ENCODE measurements around the gene ZFYVE26. TPM values are rescaled to one million over a fixed set of nuclear protein-coding genes. Genes with fewer than 3 reads are reported as not detected.

ZFYVE26 gene
- total and polyA plus RNA-seq, 2 donors (not counting 1 experiment from before 2014, with no cell fraction given): 10.9 to 46.3 TPM

GRCh38 chr14:67800743-67801142 is 15.6 kb downstream of the ZFYVE26 start:
- no peaks in the 10 kb centered on the region for H4K20me1 ChIP-seq (ENCODE audit: control insufficient read depth, insufficient read depth, low read length, poor library complexity, severe bottlenecking)
- no peaks in the 10 kb centered on the region for H3K4me1 Mint-ChIP-seq
- no peaks in the 10 kb centered on the region for H3K27me3 ChIP-seq (replicated peaks in 1 of 4; ENCODE audit: control extremely low read depth in 1 of 4, control insufficient read depth in 3 of 4, insufficient read depth in 4 of 4, low read length in 3 of 4)
- H3K36me3 ChIP-seq (replicated peaks in 1 of 2; ENCODE audit: control extremely low read depth in 1 of 2, control insufficient read depth in 1 of 2, extremely low read depth in 1 of 2, insufficient read depth in 2 of 2, low read length in 1 of 2): peaks cover 3 to 78% of the 10 kb centered on the region in 2 experiments
- H3K4me2 ChIP-seq (replicated peaks; ENCODE audit: low read depth, low read length, poor library complexity, severe bottlenecking): no peak overlapping the region
- no peak overlapping the region for H3K27ac Mint-ChIP-seq
- H3K27me3 Mint-ChIP-seq: no peaks in the 10 kb centered on the region
- no peak overlapping the region for H3K4me3 ChIP-seq (ENCODE audit: control extremely low read depth in 1 of 5, extremely low read depth in 1 of 5, insufficient read depth in 1 of 5, low read depth in 2 of 5, low read length in 4 of 5)
- WGBS (ENCODE audit: insufficient coverage): no CpG with 5 or more reads among the region's 4 CpGs
- no peaks in the 10 kb centered on the region for H3K79me2 ChIP-seq (ENCODE audit: control insufficient read depth, insufficient read depth, low read length)
- intact Hi-C loops (cut with micrococcal nuclease): no loop called here
- no peak overlapping the region for H3K4me3 Mint-ChIP-seq
- no peaks in the 10 kb centered on the region for H3K9me3 Mint-ChIP-seq (ENCODE audit: insufficient read depth)
- H3K9ac ChIP-seq (ENCODE audit: low read length): no peak overlapping the region
- CTCF ChIA-PET: interaction anchor here (1.1 kb wide), 1 partner anchor 30 kb away, joined by 3 read pairs; no protein-coding TSS in a partner anchor
- ATAC-seq (ENCODE audit: low read depth) (no peak), DNase-seq (no peak)
- no peak overlapping the region for H3K27ac ChIP-seq (ENCODE audit: low read length in 2 of 2)
- no peaks in the 10 kb centered on the region for H3K4me1 ChIP-seq (ENCODE audit: control insufficient read depth in 2 of 2, insufficient read depth in 2 of 2, low read length in 2 of 2)
- H3K9me3 ChIP-seq (ENCODE audit: control extremely low read depth in 1 of 3, control insufficient read depth in 2 of 3, insufficient read depth in 1 of 3, low read length in 2 of 3): no peaks in the 10 kb centered on the region
- no peak overlapping the region for H2AFZ ChIP-seq (ENCODE audit: insufficient read depth, low read depth, low read length, poor library complexity, severe bottlenecking)
- POLR2A ChIA-PET: no interaction called here
- TF ChIP-seq CTCF (IDR thresholded peaks at IDR 0.05): no peak
- TF ChIP-seq EZH2 (IDR thresholded peaks at IDR 0.05; ENCODE audit: borderline replicate concordance, insufficient read depth, low read depth, low read length, poor library complexity, severe bottlenecking): no peak

- Histone ChIP-seq H3K9me3 (ENCODE audit: control extremely low read depth in 1 of 3, control insufficient read depth in 2 of 3, insufficient read depth in 1 of 3, low read length in 2 of 3) (no peaks in the 10 kb centered on the region), H3K4me3 (ENCODE audit: control extremely low read depth in 1 of 5, extremely low read depth in 1 of 5, insufficient read depth in 1 of 5, low read depth in 2 of 5, low read length in 4 of 5) (no peak overlapping the region), H3K4me2 (replicated peaks; ENCODE audit: low read depth, low read length, poor library complexity, severe bottlenecking) (no peak overlapping the region), H3K9ac (ENCODE audit: low read length) (no peak overlapping the region), H3K27me3 (replicated peaks in 1 of 4; ENCODE audit: control extremely low read depth in 1 of 4, control insufficient read depth in 3 of 4, insufficient read depth in 4 of 4, low read length in 3 of 4) (no peaks in the 10 kb centered on the region), H2AFZ (ENCODE audit: insufficient read depth, low read depth, low read length, poor library complexity, severe bottlenecking) (no peak overlapping the region), H3K4me1 (ENCODE audit: control insufficient read depth in 2 of 2, insufficient read depth in 2 of 2, low read length in 2 of 2) (no peaks in the 10 kb centered on the region), H3K36me3 (replicated peaks in 1 of 2; ENCODE audit: control extremely low read depth in 1 of 2, control insufficient read depth in 1 of 2, extremely low read depth in 1 of 2, insufficient read depth in 2 of 2, low read length in 1 of 2) (peaks cover 0 to 74% of the 10 kb centered on the region in 2 experiments), H4K20me1 (ENCODE audit: control insufficient read depth, insufficient read depth, low read length, poor library complexity, severe bottlenecking) (no peaks in the 10 kb centered on the region), H3K79me2 (ENCODE audit: control insufficient read depth, insufficient read depth, low read length) (no peaks in the 10 kb centered on the region), H3K27ac (ENCODE audit: low read length in 2 of 2) (no peak overlapping the region)
- ChIA-PET CTCF (no interaction called here), POLR2A (no interaction called here)
- H3K9me3 Mint-ChIP-seq (ENCODE audit: insufficient read depth): no peaks in the 10 kb centered on the region
- intact Hi-C loops (cut with micrococcal nuclease): no loop called here
- DNase-seq (no peak), ATAC-seq (ENCODE audit: low read depth) (no peak)
- no peak for TF ChIP-seq EZH2 (IDR thresholded peaks at IDR 0.05; ENCODE audit: borderline replicate concordance, insufficient read depth, low read depth, low read length, poor library complexity, severe bottlenecking)
- TF ChIP-seq CTCF (IDR thresholded peaks at IDR 0.05): no peak
- WGBS (ENCODE audit: insufficient coverage): 89% methylated on average over 15 of the region's 20 CpGs
- no peak overlapping the region for H3K27ac Mint-ChIP-seq
- H3K4me3 Mint-ChIP-seq: no peak overlapping the region
- H3K27me3 Mint-ChIP-seq: no peaks in the 10 kb centered on the region
- H3K4me1 Mint-ChIP-seq: no peaks in the 10 kb centered on the region
Measured at GRCh38 chr14:67798731-67799130, 17.7 kb downstream of the ZFYVE26 start.

All from B cell (primary cell).